ENCODE data around the gene STX8. TPM values are rescaled to one million over a fixed set of nuclear protein-coding genes. Genes with fewer than 3 reads are reported as not detected.

Gene STX8
- total RNA-seq, 1 donor from 2014 or later: 54.8 TPM

DNA sequence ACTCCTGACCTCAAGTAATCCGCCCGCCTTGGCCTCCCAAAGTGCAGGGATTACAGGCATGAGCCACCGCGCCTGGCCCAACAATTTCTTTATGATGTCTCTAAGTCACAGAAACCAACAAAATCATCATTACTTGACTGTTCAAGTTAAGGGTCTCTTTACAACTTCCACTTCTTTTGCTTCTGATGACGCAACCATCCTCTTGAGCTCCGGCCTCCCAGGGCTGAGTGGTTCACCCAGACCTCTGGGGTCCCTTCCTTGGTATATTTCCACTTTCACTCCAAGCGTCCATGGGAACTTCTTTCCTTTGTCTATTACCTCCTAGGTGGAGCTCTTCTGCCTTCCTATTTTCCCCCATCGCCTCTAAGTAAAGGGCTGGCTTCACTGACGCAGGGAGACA, 300.6 kb downstream of the STX8 start:
- peaks cover 1% of the 10 kb centered on the region for H3K9me3 Mint-ChIP-seq (ENCODE audit: unreplicated experiment)
- H3K27ac Mint-ChIP-seq (ENCODE audit: unreplicated experiment): no peak overlapping the region
- H3K4me3 ChIP-seq (ENCODE audit: insufficient read depth, low read depth, low read length): no peak overlapping the region
- no peak overlapping the region for H3K27ac ChIP-seq (ENCODE audit: low read depth, low read length)
- H3K36me3 Mint-ChIP-seq (ENCODE audit: low read depth, unreplicated experiment): peaks cover 6% of the 10 kb centered on the region
- H3K27me3 Mint-ChIP-seq (ENCODE audit: low read depth, unreplicated experiment): no peaks in the 10 kb centered on the region
- H3K4me1 Mint-ChIP-seq (ENCODE audit: low read depth, unreplicated experiment): no peaks in the 10 kb centered on the region
- no peak overlapping the region for H3K4me3 Mint-ChIP-seq (ENCODE audit: unreplicated experiment)
- FAIRE-seq: no peak
- H4K20me1 ChIP-seq (ENCODE audit: insufficient read depth, low read length): no peaks in the 10 kb centered on the region
- H3K4me1 ChIP-seq (ENCODE audit: insufficient read depth, low read length): no peaks in the 10 kb centered on the region
- TF ChIP-seq CTCF (IDR thresholded peaks at IDR 0.05; ENCODE audit: insufficient read depth, low read depth, low read length) (no peak), EZH2 (IDR thresholded peaks at IDR 0.05; ENCODE audit: insufficient read depth, low read length) (no peak)
- H3K9ac ChIP-seq (ENCODE audit: low read length): no peak overlapping the region
- no peak overlapping the region for H2AFZ ChIP-seq (ENCODE audit: low read depth, low read length)
- H3K27me3 ChIP-seq (ENCODE audit: insufficient read depth, low read length): no peaks in the 10 kb centered on the region
- no peak for DNase-seq (ENCODE audit: low read depth)
- H3K79me2 ChIP-seq (ENCODE audit: insufficient read depth, low read length): no peaks in the 10 kb centered on the region
- no peak overlapping the region for H3K4me2 ChIP-seq (ENCODE audit: low read length)
- no peaks in the 10 kb centered on the region for H3K9me3 ChIP-seq (ENCODE audit: insufficient read depth, low read depth, low read length)
- no peaks in the 10 kb centered on the region for H3K36me3 ChIP-seq (ENCODE audit: insufficient read depth, low read length)

DNA sequence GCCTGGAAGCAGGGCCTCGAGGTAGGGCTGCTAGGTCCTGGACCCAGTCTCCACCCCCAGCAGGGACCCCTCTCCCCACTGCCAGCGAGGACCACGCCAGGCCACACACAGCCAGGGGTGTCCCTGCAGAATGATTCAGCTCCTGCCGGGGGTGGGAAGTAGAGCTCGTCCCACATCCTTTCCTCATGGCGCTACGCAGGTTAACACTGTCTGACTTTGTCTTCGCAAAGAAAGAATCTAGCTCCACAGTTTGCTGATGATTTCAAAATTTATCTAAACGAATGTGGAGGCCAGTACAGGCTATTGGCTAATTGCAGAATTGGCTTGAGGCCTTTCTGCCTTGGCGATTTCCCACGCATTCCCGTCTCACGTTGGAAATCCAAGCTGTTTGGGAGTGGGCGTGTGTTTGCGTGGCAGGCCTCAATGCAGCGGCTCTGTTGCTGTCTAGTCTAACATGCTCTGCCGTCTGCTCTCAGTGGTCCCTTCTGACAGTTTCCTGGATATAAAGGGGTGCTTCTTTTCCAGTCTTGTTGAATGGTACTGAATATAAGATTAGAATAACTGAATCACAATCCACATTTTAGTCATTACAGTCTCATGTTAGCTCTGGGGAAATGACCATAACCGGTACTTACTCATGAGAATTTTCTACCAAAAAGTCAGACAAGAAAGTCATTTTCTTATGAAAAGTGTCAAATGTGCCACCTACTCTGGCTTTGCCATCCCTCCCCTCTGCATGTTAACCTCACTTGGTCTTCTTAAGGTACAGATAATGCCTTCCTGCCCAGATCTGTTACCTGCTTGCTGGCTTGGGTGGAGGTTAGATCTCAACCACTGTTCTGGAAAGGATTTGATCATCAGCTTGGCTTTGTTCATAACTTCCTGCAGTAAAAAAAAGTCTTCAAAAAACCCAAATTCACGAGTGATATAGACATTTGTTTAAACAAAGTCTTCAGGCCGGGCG, 301.9 kb downstream of the STX8 start:
- peaks cover under 1% of the 10 kb centered on the region for H3K4me1 Mint-ChIP-seq (ENCODE audit: low read depth, unreplicated experiment)
- Histone ChIP-seq H3K27me3 (ENCODE audit: insufficient read depth, low read length) (no peaks in the 10 kb centered on the region), H4K20me1 (ENCODE audit: insufficient read depth, low read length) (no peaks in the 10 kb centered on the region), H3K4me3 (ENCODE audit: insufficient read depth, low read depth, low read length) (no peak overlapping the region), H3K4me1 (ENCODE audit: insufficient read depth, low read length) (no peaks in the 10 kb centered on the region), H3K36me3 (ENCODE audit: insufficient read depth, low read length) (no peaks in the 10 kb centered on the region), H3K9me3 (ENCODE audit: insufficient read depth, low read depth, low read length) (no peaks in the 10 kb centered on the region), H3K4me2 (ENCODE audit: low read length) (no peak overlapping the region), H2AFZ (ENCODE audit: low read depth, low read length) (no peak overlapping the region), H3K79me2 (ENCODE audit: insufficient read depth, low read length) (no peaks in the 10 kb centered on the region), H3K27ac (ENCODE audit: low read depth, low read length) (no peak overlapping the region), H3K9ac (ENCODE audit: low read length) (no peak overlapping the region)
- peaks cover 1% of the 10 kb centered on the region for H3K9me3 Mint-ChIP-seq (ENCODE audit: unreplicated experiment)
- H3K27me3 Mint-ChIP-seq (ENCODE audit: low read depth, unreplicated experiment): no peaks in the 10 kb centered on the region
- no peak overlapping the region for H3K4me3 Mint-ChIP-seq (ENCODE audit: unreplicated experiment)
- H3K36me3 Mint-ChIP-seq (ENCODE audit: low read depth, unreplicated experiment): peaks cover 8% of the 10 kb centered on the region
- TF ChIP-seq EZH2 (IDR thresholded peaks at IDR 0.05; ENCODE audit: insufficient read depth, low read length) (no peak), CTCF (IDR thresholded peaks at IDR 0.05; ENCODE audit: insufficient read depth, low read depth, low read length) (no peak)
- FAIRE-seq (no peak), DNase-seq (ENCODE audit: low read depth) (peak; percentile 45)
- no peak overlapping the region for H3K27ac Mint-ChIP-seq (ENCODE audit: unreplicated experiment)

All from astrocyte (in vitro differentiated cells and primary cell).